Fibroblast of the conjunctiva (primary cell): ENCODE results near the gene ADAMTS12.

ENCODE experiments used
- DNase-seq: peaks from one replicate; pipeline ENCODE4 v3.0.0-alpha.2; 2010; ENCODE audit warnings: low read depth

Gene ADAMTS12

DNA sequence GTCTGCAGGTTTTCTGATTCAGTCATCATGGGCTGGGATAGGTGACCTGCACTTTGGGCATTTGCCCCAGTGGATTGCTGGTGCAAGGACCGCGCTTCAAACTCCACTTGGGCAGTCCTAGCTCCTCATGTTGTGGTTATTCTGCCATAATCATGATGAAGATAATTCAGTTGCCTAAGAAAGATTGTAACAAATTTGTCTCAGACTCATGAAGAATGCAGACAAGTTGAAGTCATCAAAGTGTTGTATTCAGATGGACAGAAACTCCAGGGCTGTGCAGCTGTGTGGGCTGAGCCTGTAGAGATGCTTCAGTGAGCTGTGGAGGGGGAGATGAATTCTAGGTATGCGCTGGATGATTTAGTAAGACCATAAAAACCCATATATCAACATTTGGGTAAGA lies 412.5 kb downstream of the ADAMTS12 start:
- DNase-seq, result no peak

DNA sequence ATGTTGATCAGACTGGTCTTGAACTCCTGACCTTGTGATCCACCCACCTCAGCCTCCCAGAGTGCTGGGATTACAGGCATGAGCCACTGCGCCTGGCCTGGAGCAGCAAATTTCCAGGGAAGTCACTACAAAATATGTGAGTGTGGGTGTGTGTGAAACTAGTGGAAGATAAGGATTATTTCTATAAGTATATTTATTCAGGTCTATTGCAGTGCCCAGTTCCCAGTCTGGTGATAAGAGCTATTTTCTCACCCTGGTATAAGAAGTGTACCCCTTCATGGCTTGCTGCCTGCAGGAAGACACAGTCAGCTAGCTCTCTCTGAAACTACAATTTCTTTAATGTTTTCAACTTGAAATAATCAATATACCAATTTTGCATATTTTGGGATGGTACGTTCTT lies 414.0 kb downstream of the ADAMTS12 start:
- DNase-seq, result no peak

DNA sequence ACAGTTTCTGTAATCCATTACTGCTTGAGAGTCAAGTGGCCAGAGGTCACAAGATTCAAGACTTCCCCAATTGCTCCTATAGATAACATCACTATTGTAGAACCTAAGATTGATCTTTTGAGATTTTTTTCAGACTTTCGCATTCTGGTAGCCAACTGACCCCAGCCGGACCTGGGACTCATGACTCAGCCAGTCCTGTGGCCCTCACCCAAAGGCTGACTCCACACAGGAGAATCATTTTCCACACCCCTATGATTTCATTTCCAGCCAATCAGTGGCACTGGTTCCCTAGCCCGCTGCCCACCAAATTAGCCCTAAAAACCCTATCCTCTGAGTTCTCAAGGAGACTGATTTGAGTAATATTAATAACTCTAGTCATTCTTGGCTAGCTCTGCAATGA lies 414.8 kb downstream of the ADAMTS12 start:
- no peak for DNase-seq

DNA sequence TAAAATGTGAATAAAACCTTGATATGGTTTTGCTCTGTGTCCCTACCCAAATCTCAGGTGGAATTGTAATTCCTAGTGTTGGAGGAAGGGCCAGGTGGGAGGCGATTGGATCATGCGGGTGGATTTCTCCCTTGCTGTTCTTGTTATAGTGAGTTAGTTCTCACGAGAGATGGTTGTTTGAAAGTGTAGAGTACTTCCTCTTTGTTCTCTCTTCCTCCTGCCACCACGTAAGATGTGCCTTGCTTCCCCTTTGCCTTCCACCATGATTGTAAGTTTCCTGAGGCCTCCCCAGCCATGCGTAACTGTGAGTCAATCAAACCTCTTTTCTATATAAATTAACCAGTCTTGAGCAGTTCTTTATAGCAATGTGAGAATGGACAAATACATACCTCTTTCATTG lies 416.1 kb downstream of the ADAMTS12 start:
- DNase-seq, result no peak

DNA sequence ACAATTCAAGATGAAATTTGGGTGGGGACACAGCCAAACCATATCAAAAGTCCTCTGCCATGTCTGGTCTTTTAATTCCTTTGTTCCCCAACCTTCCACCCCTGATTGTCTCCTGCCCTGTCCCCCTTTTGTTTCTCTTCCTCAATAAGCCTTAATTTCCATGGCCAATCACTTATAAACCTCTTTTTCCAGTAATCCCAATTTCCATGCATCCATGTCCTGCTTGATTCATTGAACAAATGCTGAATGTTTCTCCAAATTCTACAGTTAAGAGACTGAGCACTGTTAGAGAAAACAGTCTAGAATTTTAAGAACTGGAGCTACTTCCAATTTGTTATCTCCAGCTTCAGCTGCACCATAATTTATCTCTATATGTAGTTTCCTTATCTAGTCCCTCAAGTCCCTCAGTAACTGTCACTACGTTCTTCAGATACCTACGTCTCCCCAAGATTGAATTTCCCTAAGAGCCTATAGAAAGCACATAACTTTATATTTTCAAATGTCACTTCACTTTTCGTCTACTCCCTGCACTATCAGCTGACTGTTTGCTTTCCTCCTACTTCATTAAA lies 416.8 kb downstream of the ADAMTS12 start:
- no peak for DNase-seq

DNA sequence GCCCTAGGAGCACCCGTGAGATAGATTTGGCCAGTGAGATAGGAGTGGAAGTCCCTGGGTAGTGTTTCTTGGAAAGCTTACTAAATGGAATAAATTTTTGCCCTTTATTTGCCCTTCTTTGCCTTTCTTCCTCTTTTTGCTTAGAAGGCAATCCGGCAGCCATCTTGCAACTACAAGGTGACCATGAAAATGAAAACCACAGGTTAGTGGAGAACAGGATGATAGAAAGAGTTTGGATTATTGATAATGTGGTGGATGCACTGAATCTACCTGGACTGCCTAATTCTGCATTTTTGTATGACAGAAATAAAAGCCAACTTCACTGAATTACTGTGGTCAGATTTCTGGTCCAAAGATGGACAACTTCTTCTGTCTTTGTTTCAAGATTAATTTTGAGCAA lies 417.8 kb downstream of the ADAMTS12 start:
- DNase-seq, result no peak
